CD4-positive, alpha-beta T cell treated with Interleukin-4 for 4 hours (primary cell): ENCODE results near the gene DLG2.

Experiments used
- DNase-seq: peaks from one replicate; pipeline ENCODE4 v3.0.0-alpha.2; 2020

The DLG2 gene

DNA sequence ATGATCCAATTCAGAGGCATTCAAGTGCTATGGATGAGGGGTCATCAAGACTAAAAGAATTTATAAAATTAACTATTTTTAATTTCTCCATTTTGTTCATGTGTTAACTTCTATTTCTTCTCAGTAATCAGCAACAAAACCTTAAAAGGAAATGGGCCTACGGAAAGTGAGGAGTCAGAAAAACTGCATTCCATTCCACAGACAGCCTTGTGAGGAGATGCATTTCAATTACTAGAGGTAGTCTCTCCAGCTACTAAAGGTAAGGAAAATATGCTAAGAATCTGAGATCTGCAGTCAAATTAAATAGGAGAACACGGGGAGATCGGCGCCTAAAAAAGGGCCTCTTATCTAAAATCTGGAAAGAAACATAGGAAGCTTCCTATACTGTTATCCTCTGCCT lies 661.7 kb downstream of the DLG2 start:
- no peak for DNase-seq

DNA sequence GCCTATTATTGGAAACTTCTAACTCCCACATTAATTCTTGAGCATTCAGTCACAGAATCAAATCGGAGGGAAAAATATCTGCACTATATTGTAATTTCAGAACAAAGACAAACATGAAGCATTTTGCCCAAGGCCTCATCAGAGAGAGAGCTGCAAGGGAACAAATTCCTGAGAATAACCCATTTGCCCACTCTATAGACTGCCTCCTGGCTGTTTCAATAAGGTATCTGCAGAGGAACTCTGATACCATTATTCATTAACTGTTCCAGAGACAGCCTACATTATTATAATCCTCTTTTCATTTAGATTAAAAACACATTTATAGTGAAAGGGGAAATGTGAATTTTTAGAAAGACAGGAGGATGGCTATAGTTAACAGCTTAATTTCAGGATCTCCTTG lies 663.9 kb downstream of the DLG2 start:
- no peak for DNase-seq

- no peak for DNase-seq
Measured at GRCh38 chr11:84962018-84962417, 665.1 kb downstream of the DLG2 start.

- no peak for DNase-seq
Measured at GRCh38 chr11:84958295-84958694, 668.8 kb downstream of the DLG2 start.

DNA sequence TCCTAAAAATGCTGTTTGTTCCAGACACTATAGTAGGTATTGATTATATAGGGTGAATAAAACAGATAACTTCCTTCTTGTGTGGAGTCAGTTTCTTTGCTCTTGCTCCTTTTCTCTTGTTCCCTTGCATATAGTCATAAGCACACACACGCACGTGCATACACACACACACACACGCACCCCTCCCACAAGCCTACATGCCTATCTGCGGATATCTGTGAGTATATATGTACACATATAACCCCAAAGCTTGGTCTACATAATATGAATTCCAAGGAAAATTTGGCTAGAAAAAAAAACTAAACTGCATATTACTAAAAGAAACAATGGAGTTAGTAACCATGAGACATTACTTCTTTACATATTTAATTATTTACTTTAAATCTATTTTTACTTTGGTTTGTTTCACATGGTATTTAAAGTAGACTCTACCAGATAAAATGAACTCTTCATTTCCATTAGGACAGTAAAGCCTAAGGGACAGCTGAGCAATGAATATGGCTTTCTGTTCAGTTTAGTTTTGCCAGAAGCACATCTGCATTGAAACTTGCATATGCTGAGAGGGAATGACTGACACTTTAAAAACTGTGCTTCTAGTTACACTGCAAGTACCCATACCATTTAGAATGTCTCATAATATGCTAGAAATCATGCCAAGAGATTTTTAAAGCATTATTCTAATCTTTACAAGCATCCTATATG lies 676.4 kb downstream of the DLG2 start:
- DNase-seq = no peak

DNA sequence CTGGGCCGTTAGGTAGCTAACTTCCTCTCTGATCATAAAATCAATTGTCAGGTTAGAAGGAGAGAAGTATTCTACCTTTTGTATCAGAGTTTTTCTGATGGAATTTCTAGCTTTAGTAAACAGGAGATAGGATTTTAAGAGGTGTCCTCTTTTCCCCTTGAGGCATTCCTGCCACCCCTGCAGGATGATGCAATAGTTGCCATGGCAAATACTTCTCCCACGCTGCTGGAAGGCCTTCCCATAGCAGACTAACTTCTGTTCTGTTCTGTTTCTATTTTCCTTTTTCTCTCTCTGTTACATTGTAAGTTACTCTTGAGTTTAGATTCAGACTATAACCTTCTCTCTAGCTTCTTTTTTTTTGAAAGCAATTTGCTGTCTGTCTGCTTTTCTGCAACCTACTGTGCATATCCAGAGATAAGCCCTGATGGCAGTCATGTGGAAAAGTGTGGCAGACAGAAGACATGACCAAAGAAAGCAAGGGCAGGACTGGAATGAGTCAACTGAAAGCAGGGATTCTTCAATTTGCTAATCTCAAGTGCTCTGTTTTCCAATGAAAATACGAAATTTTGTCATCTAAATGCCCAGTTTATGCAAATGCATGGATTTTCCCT lies 679.1 kb downstream of the DLG2 start:
- no peak for DNase-seq

DNA sequence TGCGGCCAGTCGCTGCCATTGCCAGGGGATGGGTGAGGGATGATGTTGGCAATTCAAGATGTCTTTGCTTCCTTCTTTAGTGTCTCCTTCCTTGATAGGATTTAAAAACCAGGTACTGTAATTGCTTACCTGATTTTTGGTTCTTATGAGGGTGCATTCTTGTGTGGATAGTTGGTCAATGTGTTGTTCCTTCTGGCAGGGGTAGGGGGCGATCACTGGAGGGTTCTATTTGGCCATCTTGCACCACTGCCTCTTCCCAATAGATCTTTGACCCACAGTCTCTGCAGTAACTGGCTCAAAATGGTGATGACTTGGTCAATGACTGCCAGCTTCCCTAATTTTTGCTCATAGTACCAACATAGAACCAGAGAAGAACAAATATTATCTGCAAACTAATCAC lies 680.1 kb downstream of the DLG2 start:
- no peak for DNase-seq

GRCh38 chr11:84930863-84931262 lies 696.3 kb downstream of the DLG2 start:
- no peak for DNase-seq

DNA sequence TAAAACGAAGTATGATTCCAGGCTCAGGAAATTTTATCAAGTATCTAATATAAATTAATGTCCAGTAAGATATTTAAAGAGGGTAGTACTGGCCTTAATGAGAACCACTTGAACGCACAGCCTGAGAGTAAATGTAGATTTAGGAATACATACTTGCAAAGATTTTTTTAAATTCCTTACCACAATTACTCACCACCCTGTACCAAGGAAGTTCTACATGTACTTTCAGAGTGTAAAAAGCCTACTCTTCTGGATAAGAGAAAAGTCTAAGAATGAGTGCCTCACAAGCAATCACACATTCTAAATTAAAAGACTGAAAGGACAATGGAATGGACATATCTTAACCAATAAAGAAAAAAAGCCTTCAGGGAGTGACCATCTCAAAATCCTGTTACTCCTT lies 697.4 kb downstream of the DLG2 start:
- DNase-seq = no peak

DNA sequence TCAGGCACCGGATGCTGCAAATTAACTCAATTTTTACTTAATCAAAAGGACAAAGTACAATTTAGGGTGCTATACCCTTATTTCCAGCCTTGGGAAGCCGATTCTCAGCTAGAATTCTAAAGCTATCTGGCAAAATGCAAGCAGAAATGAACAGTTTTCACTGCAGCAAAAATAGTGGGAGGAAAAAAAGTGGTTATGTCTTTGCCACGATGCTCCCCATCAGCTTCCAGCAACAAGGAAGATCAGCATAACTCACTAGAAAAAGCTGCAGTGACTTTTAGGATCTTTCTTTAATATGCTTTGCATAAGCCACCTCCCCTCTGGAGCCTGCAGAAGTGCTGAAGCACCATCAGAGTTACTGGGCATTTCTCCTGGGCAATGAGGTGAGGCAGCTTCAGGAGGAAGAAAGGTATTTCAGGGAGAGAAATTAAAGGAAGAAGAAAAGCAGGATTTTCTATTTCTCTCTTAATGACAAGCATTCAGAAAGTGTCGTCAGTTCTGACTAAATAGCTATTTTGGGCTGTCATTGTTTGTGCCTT lies 702.9 kb downstream of the DLG2 start:
- DNase-seq = no peak

DNA sequence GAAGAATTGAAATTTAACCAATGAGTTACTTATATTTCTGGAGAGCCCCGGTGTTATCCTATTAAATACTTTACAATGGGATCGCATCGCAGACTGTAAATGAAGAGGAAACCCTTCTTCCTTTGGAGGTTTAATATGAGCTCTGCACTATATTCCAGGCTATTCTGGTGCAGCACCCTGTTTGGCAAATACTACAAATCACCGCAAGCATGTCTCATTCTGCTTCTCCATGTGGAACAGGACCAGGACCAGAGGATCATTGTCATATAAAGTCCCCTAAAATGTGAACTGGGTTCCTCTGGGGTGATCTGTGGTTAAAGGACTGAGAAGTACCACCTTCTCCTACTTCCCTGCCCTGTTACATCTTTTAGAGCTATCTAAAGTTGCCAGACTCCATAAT lies 703.7 kb downstream of the DLG2 start:
- no peak for DNase-seq

- no peak for DNase-seq
Measured at GRCh38 chr11:84922836-84923235, 704.3 kb downstream of the DLG2 start.

- DNase-seq = no peak
Measured at GRCh38 chr11:84922212-84922805, 704.8 kb downstream of the DLG2 start.

DNA sequence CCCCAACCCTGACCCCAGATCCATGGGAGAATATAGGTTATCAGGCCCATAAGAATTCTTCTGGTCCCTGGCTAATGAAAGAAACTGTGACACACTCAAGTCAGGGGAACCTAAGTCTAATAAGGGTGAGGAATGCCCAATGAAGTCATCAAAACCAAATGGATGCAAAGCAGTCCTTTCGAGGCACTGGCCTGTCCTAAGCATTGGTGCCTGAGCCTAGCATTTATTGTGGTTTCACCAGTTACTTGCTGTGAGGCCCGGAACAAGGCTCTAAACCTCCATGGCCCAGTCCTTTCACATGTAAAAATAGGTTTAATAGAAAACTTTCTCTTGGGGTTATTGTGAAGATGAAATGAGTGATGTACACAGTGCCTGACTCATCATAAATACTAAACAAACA lies 712.6 kb downstream of the DLG2 start:
- DNase-seq = no peak

GRCh38 chr11:84909740-84910139 lies 717.4 kb downstream of the DLG2 start:
- DNase-seq = no peak

DNA sequence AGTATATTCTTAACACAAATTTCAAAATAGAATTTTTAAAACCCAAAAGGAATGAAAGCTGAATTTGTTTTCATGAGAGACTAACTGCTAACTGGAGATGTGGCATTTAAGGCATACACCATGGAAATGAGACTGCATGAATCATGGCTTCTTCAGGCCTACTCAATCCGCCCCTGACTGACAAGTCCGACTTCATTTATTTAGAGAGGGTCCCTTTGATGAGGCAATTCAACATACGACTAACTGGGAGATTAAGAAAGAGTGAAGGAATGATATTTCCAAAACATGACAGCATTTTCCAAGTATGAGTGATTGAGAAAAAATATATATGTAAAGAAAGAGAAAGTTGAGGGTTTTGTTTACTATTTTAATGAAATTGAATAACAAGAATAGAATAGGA lies 720.1 kb downstream of the DLG2 start:
- DNase-seq = no peak

- no peak for DNase-seq
Measured at GRCh38 chr11:84905411-84905810, 721.7 kb downstream of the DLG2 start.

GRCh38 chr11:84902445-84902844 lies 724.7 kb downstream of the DLG2 start:
- DNase-seq = no peak

GRCh38 chr11:84901991-84902390 lies 725.2 kb downstream of the DLG2 start:
- no peak for DNase-seq

DNA sequence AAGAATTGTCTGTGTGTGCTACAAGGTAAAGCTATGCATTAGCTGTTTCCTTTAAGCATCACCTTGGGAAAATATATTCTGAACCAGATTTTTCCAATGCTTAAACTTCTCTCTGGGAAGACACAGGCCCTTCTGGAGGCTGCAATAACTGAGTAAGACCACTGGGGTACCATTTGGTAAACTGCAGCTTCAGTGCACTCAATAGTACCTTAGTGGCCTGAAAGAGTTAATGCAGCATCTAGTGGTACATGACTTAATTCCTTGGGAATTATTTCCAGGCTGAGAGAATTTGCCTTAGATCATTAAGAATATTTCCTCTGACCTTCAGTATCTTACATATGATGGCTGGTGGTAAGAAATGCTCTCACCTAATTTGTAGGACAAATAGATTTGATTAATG lies 727.4 kb downstream of the DLG2 start:
- no peak for DNase-seq

DNA sequence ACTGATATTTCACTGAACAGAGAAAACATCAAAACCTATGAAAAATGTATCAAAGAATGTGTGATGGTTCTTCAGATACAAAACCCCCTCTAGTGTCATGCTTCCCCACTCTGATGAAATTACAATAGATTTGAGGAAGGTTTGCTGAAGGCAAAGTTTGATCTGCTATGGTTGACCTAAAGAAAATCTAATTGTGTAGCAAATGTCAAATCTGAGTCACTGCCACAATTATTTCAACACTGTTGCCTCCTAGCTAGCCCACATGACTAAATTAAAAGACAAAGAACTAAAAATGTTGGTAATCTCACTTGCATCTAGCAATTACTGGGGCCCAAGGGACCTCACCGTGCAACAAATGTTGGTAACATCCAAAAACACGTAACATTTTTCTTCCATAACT lies 728.0 kb downstream of the DLG2 start:
- no peak for DNase-seq

DNA sequence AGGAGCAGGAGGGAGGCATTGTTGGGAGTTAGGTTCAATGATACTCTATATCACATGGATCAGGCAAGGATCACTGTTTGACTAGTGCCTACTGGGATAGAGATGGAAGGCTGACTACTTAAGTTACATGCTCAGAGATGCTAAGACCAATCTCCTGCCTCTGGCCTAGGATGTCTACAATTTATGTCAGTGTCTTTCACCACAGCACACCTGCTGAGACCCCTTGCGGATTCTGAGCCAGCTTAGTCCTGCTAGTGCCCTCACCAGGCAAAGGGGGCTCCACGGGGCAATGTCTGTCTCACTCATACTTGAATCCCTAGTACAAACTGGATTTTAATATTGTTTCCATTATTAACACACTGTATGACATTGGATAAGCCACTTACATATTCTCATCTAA lies 732.5 kb downstream of the DLG2 start:
- DNase-seq = no peak

DNA sequence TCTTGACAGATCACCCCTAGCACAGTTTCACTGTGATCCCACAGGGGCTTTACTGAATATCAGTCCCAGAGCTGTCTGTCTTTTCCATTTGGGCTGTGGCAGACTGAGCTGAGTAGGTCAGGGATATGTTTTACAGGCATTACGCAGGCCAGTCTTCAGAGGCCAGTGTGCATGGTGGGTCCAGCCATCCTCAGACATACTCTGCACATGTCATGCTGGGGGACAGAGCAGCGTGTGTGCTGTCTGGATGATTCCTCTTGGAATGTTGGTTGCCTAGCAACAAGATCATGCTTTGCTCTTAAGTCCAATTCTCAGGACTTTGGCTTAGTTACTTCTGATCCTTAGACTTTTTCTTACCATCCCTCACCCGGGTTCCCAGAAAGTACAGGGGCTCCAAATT lies 736.5 kb downstream of the DLG2 start:
- DNase-seq = no peak

DNA sequence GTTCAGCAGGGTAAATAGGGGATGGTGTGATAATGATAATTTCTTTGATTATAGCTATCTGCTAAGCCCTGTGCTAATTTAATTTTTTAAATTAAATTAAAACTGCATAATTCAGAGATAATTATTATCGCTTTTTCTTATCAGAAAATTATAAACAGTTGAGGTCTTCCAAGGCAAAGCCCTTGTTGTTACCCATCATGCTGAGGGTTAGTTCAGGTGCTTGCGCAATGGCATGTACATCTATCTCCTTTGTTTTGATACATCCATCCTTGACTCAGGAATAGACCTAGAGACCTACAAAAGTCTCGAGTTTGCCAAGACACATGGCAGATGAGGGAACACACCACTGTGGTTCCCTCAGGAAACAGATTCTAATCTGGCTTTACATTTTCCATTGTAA lies 737.6 kb downstream of the DLG2 start:
- no peak for DNase-seq
